BLaER1 (cell line): ENCODE results near the gene LCN12.

Source experiments
- H3K27ac ChIP-seq: shearing (Covaris generic); formaldehyde crosslinking; 2 replicates; pipeline ENCODE4 v1.8.1; 2022
- H3K27me3 ChIP-seq: shearing (Covaris generic); formaldehyde crosslinking; 2 replicates; pipeline ENCODE4 v1.8.1; 2022
- H3K36me3 ChIP-seq: shearing (Covaris generic); formaldehyde crosslinking; 2 replicates; pipeline ENCODE4 v1.8.1; 2022
- H3K4me1 ChIP-seq: shearing (Covaris generic); formaldehyde crosslinking; 2 replicates; pipeline ENCODE4 v1.8.1; 2022
- H3K4me2 ChIP-seq: shearing (Covaris generic); formaldehyde crosslinking; 2 replicates; pipeline ENCODE4 v1.8.1; 2022
- H3K4me3 ChIP-seq: shearing (Covaris generic); formaldehyde crosslinking; 2 replicates; pipeline ENCODE4 v1.8.1; 2022
- H3K9ac ChIP-seq: shearing (Covaris generic); formaldehyde crosslinking; 2 replicates; pipeline ENCODE4 v1.8.1; 2022
- H3K9me3 ChIP-seq: shearing (Covaris generic); formaldehyde crosslinking; 2 replicates; pipeline ENCODE4 v1.8.1; 2022
- H4K20me1 ChIP-seq: shearing (Covaris generic); formaldehyde crosslinking; 2 replicates; pipeline ENCODE4 v1.8.1; 2022
- Cebpa-rat ChIP-seq: shearing (Covaris generic); IDR thresholded peaks from 2 replicates; pipeline ENCODE4 v1.8.1; 2022

The LCN12 gene

DNA sequence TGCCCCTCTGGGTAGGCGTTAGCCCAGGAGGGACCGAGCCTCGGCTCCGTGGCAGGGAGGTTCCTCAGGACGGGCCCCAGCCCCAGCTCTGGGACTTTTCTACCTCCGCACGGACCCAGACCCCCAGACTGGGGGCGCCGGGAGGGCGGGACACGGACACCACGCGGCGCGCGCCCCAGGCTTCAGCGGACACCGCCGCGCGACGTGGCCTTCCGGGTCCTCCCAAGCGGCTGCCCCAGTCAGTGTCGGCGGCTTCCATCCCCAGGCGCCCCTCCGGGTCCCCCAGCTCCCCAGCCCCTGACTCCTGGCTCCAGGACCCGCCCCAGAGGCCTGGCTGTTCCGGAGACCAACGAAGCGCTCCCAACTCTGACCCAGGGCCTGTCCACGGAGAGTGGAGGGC lies 33.8 kb downstream of the LCN12 start:
- H3K9ac ChIP-seq = no peak overlapping the region
- no peaks in the 10 kb centered on the region for H4K20me1 ChIP-seq
- H3K27ac ChIP-seq = no peak overlapping the region
- no peak overlapping the region for H3K4me2 ChIP-seq
- H3K9me3 ChIP-seq = no peaks in the 10 kb centered on the region
- TF ChIP-seq Cebpa-rat = no peak
- no peak overlapping the region for H3K4me3 ChIP-seq
- H3K27me3 ChIP-seq = peaks cover 53% of the 10 kb centered on the region
- H3K4me1 ChIP-seq = peaks cover 10% of the 10 kb centered on the region
- H3K36me3 ChIP-seq = no peaks in the 10 kb centered on the region

DNA sequence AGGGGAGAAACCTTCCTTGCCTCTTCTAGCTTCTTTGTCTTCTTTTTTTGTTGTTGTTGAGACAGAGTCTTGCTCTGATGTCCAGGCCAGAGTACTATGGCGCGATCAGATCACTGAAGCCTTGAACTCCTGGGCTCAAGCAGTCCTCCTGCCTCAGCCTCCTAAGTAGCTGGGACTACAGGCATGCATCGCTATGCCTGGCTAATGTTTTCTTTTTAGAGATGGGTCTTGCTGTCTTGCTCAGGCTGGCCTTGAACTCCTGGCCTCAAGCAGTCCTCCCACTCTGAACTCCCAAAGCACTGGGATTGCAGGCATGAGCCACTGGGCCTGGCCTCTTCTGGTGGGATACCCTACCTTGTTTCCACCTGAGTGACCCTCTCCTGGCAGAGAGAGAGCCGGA lies 36.8 kb downstream of the LCN12 start:
- Histone ChIP-seq H3K9me3 (no peaks in the 10 kb centered on the region), H3K4me3 (no peak overlapping the region), H3K9ac (no peak overlapping the region), H3K27me3 (peaks cover 35% of the 10 kb centered on the region), H3K4me2 (no peak overlapping the region), H3K36me3 (peaks cover 8% of the 10 kb centered on the region), H3K27ac (no peak overlapping the region), H3K4me1 (peaks cover 20% of the 10 kb centered on the region), H4K20me1 (peaks cover 14% of the 10 kb centered on the region)
- TF ChIP-seq Cebpa-rat = no peak

DNA sequence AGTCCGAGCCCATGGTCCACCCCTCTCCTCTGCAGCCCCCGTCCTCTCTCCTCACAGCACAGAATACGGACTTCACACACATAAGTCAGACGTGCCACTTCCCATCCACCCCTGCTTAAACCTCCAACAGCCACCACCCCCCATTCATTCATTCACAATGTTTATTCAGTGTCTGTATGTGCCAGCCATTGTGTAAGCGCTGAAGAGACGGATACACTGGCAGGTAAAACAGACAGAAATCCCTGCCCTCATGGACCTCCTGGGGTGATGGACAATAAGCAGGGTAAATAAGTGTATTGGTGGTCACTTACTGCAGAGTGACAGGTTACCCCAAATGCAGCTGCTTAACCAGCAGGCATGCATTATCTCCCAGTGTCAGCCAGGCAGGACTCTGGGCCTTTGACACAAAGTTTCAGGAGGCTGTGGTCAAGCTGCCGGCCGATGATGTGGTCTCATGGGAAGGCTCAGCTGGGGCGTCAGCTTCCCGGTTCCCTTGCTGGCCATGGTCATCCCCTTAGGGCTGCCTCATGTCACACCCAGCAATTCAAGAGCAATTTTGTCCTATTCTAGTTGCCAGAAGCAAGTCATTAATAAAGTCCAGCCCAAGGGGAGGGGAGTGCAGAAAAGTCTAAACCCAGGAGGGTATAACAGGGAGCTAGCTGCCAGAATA lies 38.3 kb downstream of the LCN12 start:
- H3K27me3 ChIP-seq = peaks cover 20% of the 10 kb centered on the region
- no peak overlapping the region for H3K9ac ChIP-seq
- H3K4me2 ChIP-seq = no peak overlapping the region
- no peak for TF ChIP-seq Cebpa-rat
- peaks cover 30% of the 10 kb centered on the region for H3K4me1 ChIP-seq
- peaks cover 19% of the 10 kb centered on the region for H4K20me1 ChIP-seq
- no peaks in the 10 kb centered on the region for H3K9me3 ChIP-seq
- no peak overlapping the region for H3K4me3 ChIP-seq
- peaks cover 15% of the 10 kb centered on the region for H3K36me3 ChIP-seq
- H3K27ac ChIP-seq = no peak overlapping the region

DNA sequence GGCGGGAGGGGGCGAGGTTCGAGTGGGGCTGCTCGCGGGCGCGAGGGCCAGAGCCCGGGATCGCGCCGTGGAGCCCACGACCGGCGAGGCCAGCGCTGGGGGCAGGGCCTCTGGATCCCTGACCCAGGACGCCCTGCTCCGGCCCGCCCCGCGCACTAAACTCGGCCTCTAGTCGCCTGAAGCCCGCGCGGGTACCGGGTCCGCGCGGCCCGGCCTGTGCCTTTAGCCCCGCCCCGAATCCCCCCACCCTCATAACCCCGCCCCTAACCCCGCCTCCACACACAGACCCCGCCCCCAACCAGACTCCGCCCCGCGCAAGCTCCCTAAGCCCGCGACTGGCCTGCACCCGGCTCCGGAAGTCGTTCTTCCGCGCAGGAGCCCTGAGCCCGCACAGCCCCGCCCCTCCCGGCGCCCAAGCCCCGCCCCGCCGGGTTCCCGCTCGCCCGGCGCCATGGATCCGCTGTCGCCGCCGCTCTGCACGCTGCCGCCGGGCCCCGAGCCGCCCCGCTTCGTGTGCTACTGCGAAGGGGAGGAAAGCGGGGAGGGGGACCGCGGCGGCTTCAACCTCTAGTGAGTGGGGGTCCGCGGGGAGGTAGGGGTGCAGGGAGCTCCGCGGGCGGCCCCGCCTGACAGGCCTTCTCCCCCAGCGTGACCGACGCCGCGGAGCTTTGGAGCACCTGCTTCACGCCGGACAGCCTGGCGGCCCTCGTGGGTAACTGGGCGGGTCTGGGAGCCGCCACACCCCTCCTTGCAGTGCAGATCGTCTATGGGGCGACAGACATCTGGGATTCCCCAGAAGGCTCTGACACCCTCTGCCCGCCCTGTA lies 40.1 kb downstream of the LCN12 start, which contains the start of gene PAXX:
TSS of gene PAXX (plus strand) at position 430 of the 826 bp plus-strand sequence. CDS start at position 452, 22 bp downstream.
- H3K27ac ChIP-seq = peak within 1 kb of the TSS; percentile 87
- H3K36me3 ChIP-seq = peaks cover 15% of the 10 kb centered on the region
- no peaks in the 10 kb centered on the region for H3K9me3 ChIP-seq
- TF ChIP-seq Cebpa-rat = no peak
- peaks cover 1% of the 10 kb centered on the region for H3K27me3 ChIP-seq
- H3K4me2 ChIP-seq = peak within 1 kb of the TSS; percentile 99
- H3K4me1 ChIP-seq = peaks cover 48% of the 10 kb centered on the region
- peak within 1 kb of the TSS; percentile 82 for H3K4me3 ChIP-seq
- peak within 1 kb of the TSS; percentile 89 for H3K9ac ChIP-seq
- peaks cover 24% of the 10 kb centered on the region for H4K20me1 ChIP-seq

DNA sequence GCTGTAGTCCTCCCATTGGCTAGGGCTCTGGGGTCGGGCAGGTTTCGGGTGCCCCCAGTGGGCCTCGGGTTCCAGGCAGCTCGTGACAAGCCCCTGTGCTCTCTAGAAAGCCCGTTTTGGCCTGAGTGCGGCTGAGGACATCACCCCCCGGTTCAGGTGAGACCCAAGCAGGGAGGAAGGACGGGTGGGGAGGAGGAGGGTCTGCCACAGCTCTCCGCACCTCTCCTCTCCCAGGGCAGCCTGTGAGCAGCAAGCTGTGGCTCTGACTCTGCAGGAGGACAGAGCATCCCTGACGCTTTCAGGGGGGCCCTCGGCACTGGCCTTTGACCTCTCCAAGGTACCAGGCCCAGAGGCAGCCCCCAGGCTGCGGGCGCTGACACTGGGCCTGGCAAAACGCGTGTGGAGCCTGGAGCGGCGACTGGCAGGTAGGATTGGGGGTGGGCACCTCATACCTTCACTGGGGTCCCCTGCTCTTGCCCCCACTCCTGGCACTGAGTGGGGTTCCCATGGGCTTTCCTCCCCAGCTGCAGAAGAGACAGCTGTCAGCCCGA lies 40.8 kb downstream of the LCN12 start:
- Histone ChIP-seq H3K4me3 (peak overlapping the region; percentile 82), H3K9me3 (no peaks in the 10 kb centered on the region), H3K36me3 (peaks cover 15% of the 10 kb centered on the region), H3K27me3 (no peaks in the 10 kb centered on the region; the same call in 1 of the 2 replicates), H3K4me2 (peak overlapping the region; percentile 99), H4K20me1 (peaks cover 24% of the 10 kb centered on the region), H3K9ac (peak overlapping the region; percentile 89), H3K4me1 (peaks cover 55% of the 10 kb centered on the region), H3K27ac (peak overlapping the region; percentile 87)
- no peak for TF ChIP-seq Cebpa-rat

DNA sequence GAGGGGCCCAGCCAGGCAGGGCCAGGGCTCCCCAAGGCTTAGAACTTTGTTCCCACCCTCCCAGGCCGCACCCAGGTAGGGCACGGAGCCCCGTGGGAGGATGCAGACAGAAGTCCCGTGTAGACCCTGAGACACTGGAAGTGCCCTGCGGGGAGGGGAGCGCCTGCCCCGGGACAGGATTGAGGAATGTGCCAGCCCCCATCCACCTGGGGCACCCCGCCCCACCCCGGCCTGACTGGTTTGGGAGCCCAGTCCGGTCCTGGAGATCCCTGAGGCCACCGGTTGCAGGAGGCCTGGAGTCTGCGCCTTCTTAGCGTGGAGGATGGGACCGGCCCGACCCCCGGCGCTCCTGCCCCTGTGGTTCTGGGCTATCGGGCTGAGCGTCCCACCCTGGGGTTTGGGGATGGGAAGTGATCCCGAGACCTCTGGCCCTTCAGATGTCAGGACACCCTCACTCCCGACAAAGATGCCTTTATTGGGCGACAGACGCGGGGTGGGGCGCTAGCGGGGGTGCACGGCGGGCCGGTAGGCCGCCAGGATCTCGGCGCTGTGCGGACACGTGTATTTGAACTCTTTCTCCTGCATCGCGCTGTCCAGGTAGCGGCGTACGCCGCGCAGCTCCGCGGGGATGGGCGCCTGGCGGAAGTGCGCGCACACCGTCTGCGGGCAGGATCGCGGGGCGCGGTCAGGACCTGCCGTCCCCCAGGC lies 42.3 kb downstream of the LCN12 start:
- Histone ChIP-seq H3K9me3 (no peaks in the 10 kb centered on the region), H3K4me2 (peak overlapping the region; percentile 99), H4K20me1 (peaks cover 24% of the 10 kb centered on the region), H3K9ac (no peak overlapping the region), H3K27ac (no peak overlapping the region), H3K4me1 (peaks cover 67% of the 10 kb centered on the region), H3K27me3 (no peaks in the 10 kb centered on the region), H3K36me3 (peaks cover 15% of the 10 kb centered on the region), H3K4me3 (no peak overlapping the region)
- TF ChIP-seq Cebpa-rat = no peak

DNA sequence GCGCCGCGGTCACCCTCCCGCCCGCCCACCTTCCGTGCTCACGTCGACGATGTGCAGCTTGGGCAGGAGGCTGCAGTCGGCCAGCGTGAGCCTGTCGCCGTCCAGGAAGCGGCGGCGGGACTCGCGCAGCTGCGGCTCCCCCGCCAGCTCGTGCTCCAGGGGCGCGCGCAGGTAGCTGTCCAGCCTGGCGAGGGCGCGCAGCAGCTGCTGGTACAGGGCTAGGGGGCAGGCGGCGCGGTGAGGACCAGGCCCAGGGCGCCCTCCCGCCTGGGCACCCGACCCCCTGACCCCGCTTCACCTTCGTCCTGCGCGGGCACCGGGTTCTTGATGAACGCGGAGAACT lies 42.8 kb downstream of the LCN12 start:
- H3K27me3 ChIP-seq = no peaks in the 10 kb centered on the region
- H3K4me1 ChIP-seq = peaks cover 72% of the 10 kb centered on the region
- H4K20me1 ChIP-seq = peaks cover 24% of the 10 kb centered on the region
- H3K4me2 ChIP-seq = peak overlapping the region; percentile 84; the same call in 1 of the 2 replicates
- peaks cover 15% of the 10 kb centered on the region for H3K36me3 ChIP-seq
- no peak overlapping the region for H3K4me3 ChIP-seq
- H3K9me3 ChIP-seq = no peaks in the 10 kb centered on the region
- H3K27ac ChIP-seq = no peak overlapping the region
- no peak for TF ChIP-seq Cebpa-rat
- H3K9ac ChIP-seq = no peak overlapping the region

DNA sequence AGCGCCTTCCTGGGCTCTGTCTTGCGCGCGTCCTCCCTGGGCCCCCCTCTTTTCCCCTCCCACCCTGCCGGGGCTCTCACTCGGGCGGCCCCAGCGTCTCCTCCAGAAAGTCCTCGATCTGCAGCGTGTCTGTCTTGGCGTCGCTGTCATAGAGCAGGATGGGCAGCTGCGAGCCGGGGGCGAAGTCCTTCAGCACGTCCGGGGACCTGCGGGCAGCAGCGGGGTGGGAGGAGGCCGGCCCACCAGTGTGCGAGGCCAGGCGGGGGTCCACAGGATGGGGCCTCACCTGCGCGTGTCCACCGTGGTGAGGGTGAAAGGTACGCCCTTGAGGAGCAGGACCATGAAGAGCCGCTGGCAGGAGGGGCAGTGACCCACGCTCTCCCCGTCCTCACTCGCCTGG lies 43.3 kb downstream of the LCN12 start:
- Histone ChIP-seq H3K27me3 (no peaks in the 10 kb centered on the region), H3K36me3 (peaks cover 15% of the 10 kb centered on the region), H3K9me3 (no peaks in the 10 kb centered on the region), H3K9ac (no peak overlapping the region), H3K4me3 (no peak overlapping the region), H3K27ac (no peak overlapping the region), H4K20me1 (peaks cover 24% of the 10 kb centered on the region), H3K4me1 (peaks cover 77% of the 10 kb centered on the region), H3K4me2 (peak overlapping the region; percentile 84)
- no peak for TF ChIP-seq Cebpa-rat

DNA sequence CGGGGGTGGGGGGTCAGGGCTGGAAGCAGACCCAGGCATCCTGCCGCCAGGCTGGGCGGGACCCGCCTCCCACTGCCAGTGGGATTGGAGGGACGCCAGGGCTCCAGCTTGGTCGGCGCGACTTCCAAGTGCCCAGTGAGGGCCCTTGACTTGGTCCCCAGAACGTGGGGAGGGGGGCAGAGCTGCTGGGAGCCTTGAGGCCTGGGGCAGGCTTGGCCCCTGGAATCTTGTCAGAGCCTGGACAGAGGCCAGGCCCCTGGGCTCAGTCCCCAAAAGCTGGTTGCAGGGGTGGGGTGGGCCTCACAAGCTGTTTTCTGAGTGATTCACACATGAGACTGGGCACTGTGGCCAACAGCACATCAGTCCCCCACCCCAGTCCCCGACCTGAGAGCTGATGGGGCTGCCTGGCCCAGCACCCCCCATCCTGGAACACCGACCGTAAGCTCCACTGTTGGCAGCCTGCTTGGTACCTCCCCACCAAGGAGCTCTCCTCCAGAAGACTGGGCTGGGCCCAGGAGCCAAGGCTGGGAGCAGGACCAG lies 43.8 kb downstream of the LCN12 start:
- peaks cover 15% of the 10 kb centered on the region for H3K36me3 ChIP-seq
- H3K4me2 ChIP-seq = peak overlapping the region; percentile 84
- H3K27me3 ChIP-seq = no peaks in the 10 kb centered on the region
- H3K27ac ChIP-seq = peak overlapping the region; percentile 46; the same call in 1 of the 2 replicates
- no peak for TF ChIP-seq Cebpa-rat
- no peak overlapping the region for H3K4me3 ChIP-seq
- H3K9me3 ChIP-seq = no peaks in the 10 kb centered on the region
- H3K9ac ChIP-seq = peak overlapping the region; percentile 66
- peaks cover 81% of the 10 kb centered on the region for H3K4me1 ChIP-seq
- peaks cover 24% of the 10 kb centered on the region for H4K20me1 ChIP-seq
